K562 (cell line): ENCODE measurements around the gene SLC25A18. TPM values are rescaled to one million over a fixed set of nuclear protein-coding genes. Genes with fewer than 3 reads are reported as not detected.

Experiments
- ATAC-seq: fragments of 200-7000 bp; cut with Tn5 transposase; 3 replicates; pipeline ENCODE4 v1.9.1; 2020; ENCODE audit warnings: moderate library complexity
- BruUV-seq: library from RNA; stranded (reverse); fragments of 400-500 nt; replicated peaks from 2 replicates; lab custom pipeline; 2021; lab: Mats Ljungman, UMichigan
- CTCF ChIA-PET: fragments of 300-600 bp; formaldehyde crosslinking; extraction: SDS; loops from one replicate; lab custom pipeline; 2021; ENCODE audit warnings: low intra/inter-chr PET ratio; lab: Yijun Ruan, JAX
- POLR2A ChIA-PET: fragments of 300-600, 350-650 bp; sonication (Branson Sonifier 250); formaldehyde crosslinking; extraction: SDS; loops from one replicate; lab custom pipeline; 2021; ENCODE audit warnings: antibody characterized with exemption, inconsistent platforms; lab: Yijun Ruan, JAX
- DNase-seq, 4 experiments: peaks; one replicate each; pipeline versions ENCODE4 v3.0.0 to v3.0.0-alpha.2; 2011 to 2018; ENCODE audit warnings: low spot score in 3 of 4, mixed read lengths in 3 of 4; ENCODE audit errors: extremely low read depth in 1 of 4
- FAIRE-seq: peaks from 2 replicates; lab custom pipeline; 2011; peaks lifted over from hg19 to GRCh38; lab: Jason Lieb, UNC
- H2AFZ ChIP-seq: 2 replicates; pipeline ENCODE4 v1.6.0; 2011; ENCODE audit warnings: low read depth, low read length, control low read depth, inconsistent platforms
- H3K27ac ChIP-seq: fragments of 200-600 bp; 3 replicates; pipeline ENCODE4 v1.8.0; 2011; ENCODE audit warnings: low read depth, mild to moderate bottlenecking, control low read depth, inconsistent platforms, low read length, moderate library complexity, mixed read lengths; ENCODE audit errors: extremely low read depth
- H3K27me3 ChIP-seq, 2 experiments: fragments of 300-600 bp in 1 of 2; 2 replicates in 1 of 2; 3 replicates in 1 of 2; pipeline versions ENCODE4 v1.6.0 to v1.8.0; 2011; ENCODE audit warnings: inconsistent platforms in 2 of 2, low read length in 2 of 2, mild to moderate bottlenecking in 1 of 2, mixed read lengths in 1 of 2, moderate library complexity in 1 of 2; ENCODE audit not compliant: control insufficient read depth in 2 of 2, insufficient read depth in 2 of 2
- H3K36me3 ChIP-seq: fragments of 300-600 bp; 3 replicates; pipeline ENCODE4 v1.8.0; 2011; ENCODE audit warnings: mild to moderate bottlenecking, low read length, inconsistent platforms; ENCODE audit not compliant: control insufficient read depth, insufficient read depth
- H3K4me1 ChIP-seq, 2 experiments: fragments of 200-600 bp in 1 of 2; replicated peaks in 1 of 2; 2 replicates in 1 of 2; 3 replicates in 1 of 2; pipeline versions ENCODE4 v1.5.1 to v1.8.0; 2011; ENCODE audit warnings: inconsistent platforms in 2 of 2, low read length in 2 of 2, mild to moderate bottlenecking in 1 of 2, mixed read lengths in 1 of 2, moderate library complexity in 1 of 2; ENCODE audit not compliant: control insufficient read depth in 2 of 2, insufficient read depth in 2 of 2
- H3K4me2 ChIP-seq: 2 replicates; pipeline ENCODE4 v1.6.1; 2011; ENCODE audit warnings: low read length, control low read depth, inconsistent platforms, mixed read lengths; ENCODE audit not compliant: insufficient read depth
- H3K4me3 ChIP-seq: fragments of 200-600 bp; sonication (generic), shearing (Covaris generic); 2 replicates; pipeline ENCODE4 v1.5.1; 2016; ENCODE audit warnings: control low read depth, inconsistent platforms
- H3K79me2 ChIP-seq: fragments of 200-600 bp; 3 replicates; pipeline ENCODE4 v1.8.0; 2011; ENCODE audit warnings: low read length, inconsistent platforms; ENCODE audit not compliant: control insufficient read depth, insufficient read depth
- H3K9ac ChIP-seq, 2 experiments: 2 replicates each; pipeline versions ENCODE4 v1.6.0 to v1.6.1; 2011; ENCODE audit warnings: low read depth in 2 of 2, low read length in 2 of 2, control low read depth in 1 of 2, inconsistent platforms in 1 of 2, mild to moderate bottlenecking in 1 of 2, mixed read lengths in 1 of 2; ENCODE audit not compliant: insufficient read depth in 1 of 2
- H3K9me1 ChIP-seq: one replicate; pipeline ENCODE4 v1.6.0; 2011; ENCODE audit warnings: inconsistent platforms, mild to moderate bottlenecking, low read length, moderate library complexity; ENCODE audit not compliant: control insufficient read depth, insufficient read depth
- H3K9me3 ChIP-seq: replicated peaks from 2 replicates; pipeline ENCODE4 v1.5.1; 2011; ENCODE audit warnings: low read depth, low read length, inconsistent platforms; ENCODE audit not compliant: control insufficient read depth, insufficient read depth
- H4K20me1 ChIP-seq: replicated peaks from 2 replicates; pipeline ENCODE4 v1.6.1; 2011; ENCODE audit warnings: low read length, inconsistent platforms, mixed read lengths; ENCODE audit not compliant: control insufficient read depth, insufficient read depth
- CHD1 ChIP-seq: fragments of 200-600 bp; sonication (generic); IDR thresholded peaks from one replicate; pipeline ENCODE4 v1.6.1; 2012; ENCODE audit warnings: mild to moderate bottlenecking, moderate library complexity, low read length, inconsistent platforms
- CTCF ChIP-seq, 3 experiments: IDR thresholded peaks in 2 of 3; conservative IDR thresholded peaks in 1 of 3; 2 replicates each; pipeline ENCODE4 v1.5.1; 2011 to 2012; ENCODE audit warnings: low read length in 3 of 3, mild to moderate bottlenecking in 3 of 3, control low read depth in 2 of 3, improper control_type of control experiment in 1 of 3, inconsistent platforms in 1 of 3, low read depth in 1 of 3, mixed read lengths in 1 of 3, moderate library complexity in 1 of 3; ENCODE audit not compliant: insufficient read depth in 2 of 3
- FOXK2 ChIP-seq, 2 experiments: fragments of 450-650 bp; IDR thresholded peaks in 1 of 2; conservative IDR thresholded peaks in 1 of 2; 2 replicates each; pipeline ENCODE4 v1.6.1; 2016; ENCODE audit warnings: low read depth in 2 of 2, mild to moderate bottlenecking in 1 of 2
- FOXP1 ChIP-seq: sonication (generic); formaldehyde crosslinking; IDR thresholded peaks from 2 replicates; pipeline ENCODE4 v1.8.0; 2022; ENCODE audit warnings: mild to moderate bottlenecking, missing genetic modification reagents
- HMGXB4 ChIP-seq: sonication (generic); formaldehyde crosslinking; IDR thresholded peaks from 2 replicates; pipeline ENCODE4 v1.8.1; 2023; ENCODE audit warnings: mild to moderate bottlenecking, missing genetic modification reagents
- MXI1 ChIP-seq: IDR thresholded peaks from 2 replicates; pipeline ENCODE4 v1.6.1; 2011; ENCODE audit warnings: low read depth, mild to moderate bottlenecking, improper control_type of control experiment, low read length
- NFE2 ChIP-seq: IDR thresholded peaks from 2 replicates; pipeline ENCODE4 v1.6.1; 2014; ENCODE audit warnings: antibody characterized with exemption, low read depth
- RAD51 ChIP-seq: fragments of 450-650 bp; IDR thresholded peaks from 2 replicates; pipeline ENCODE4 v1.7.1; 2016; ENCODE audit warnings: low read depth, mild to moderate bottlenecking, borderline replicate concordance
- SREBF1 ChIP-seq: fragments of 150-350 bp; IDR thresholded peaks from 2 replicates; pipeline ENCODE4 v1.6.1; 2014; ENCODE audit warnings: antibody characterized with exemption, low read depth, low read length, borderline replicate concordance
- TBP ChIP-seq: optimal IDR thresholded peaks from 2 replicates; pipeline ENCODE3; 2011; ENCODE audit warnings: low read depth, low read length, improper control_type of control experiment
- ZBTB49 ChIP-seq: sonication (generic); formaldehyde crosslinking; IDR thresholded peaks from 2 replicates; pipeline ENCODE4 v1.8.0; 2022; ENCODE audit warnings: missing genetic modification reagents, mild to moderate bottlenecking, borderline replicate concordance
- ZNF174 ChIP-seq: fragments of 250-450 bp; sonication (Bioruptor Pico); IDR thresholded peaks from 2 replicates; pipeline ENCODE4 v1.4.0; 2020; ENCODE audit warnings: mild to moderate bottlenecking
- ZNF583 ChIP-seq: fragments of 250-450 bp; sonication (Bioruptor Pico); IDR thresholded peaks from 2 replicates; pipeline ENCODE4 v1.4.0; 2020
- ZNF644 ChIP-seq: fragments of 200-800 bp; sonication (Bioruptor generic); IDR thresholded peaks from 2 replicates; pipeline ENCODE4 v1.6.1; 2016; ENCODE audit warnings: low read depth, missing genetic modification characterization, missing compliant biosample characterization
- WGBS: fragments of 100-300 bp; shearing (Covaris generic); methylation state at CpG from one replicate; pipeline ENCODE4 v1.1.6; 2016; ENCODE audit warnings: low coverage, mixed read lengths; ENCODE audit not compliant: insufficient coverage; ENCODE audit errors: missing lambda C conversion rate; 5-methylcytosine and 5-hydroxymethylcytosine counted together
- in situ Hi-C: fragments of 300-500 bp; cut with MboI; formaldehyde crosslinking; loops from 4 replicates; pipeline ENCODE4 v1.15.0; 2018; ENCODE audit warnings: inconsistent platforms, mixed read lengths
- intact Hi-C: fragments of 100-400 bp; cut with micrococcal nuclease; formaldehyde crosslinking; loops from 2 replicates; pipeline ENCODE4 v1.14.2; 2022
- polyA plus RNA-seq, 8 experiments: library from polyadenylated mRNA; depleted of rRNA in 4 of 8; stranded (reverse) in 5 of 8; unstranded in 3 of 8; fragments of >200 nt; fragmentation: Nextera tagmentation in 2 of 8; fragmentation: Illumina TruSeq in 1 of 8; extraction: Ambion mirVana in 2 of 8; extraction: Trizol in 1 of 8; gene quantifications; 2 replicates each; pipeline versions ENCODE4 v1.2.1 to v1.2.3, GENCODE V29; 2011 to 2014; ENCODE audit warnings: inconsistent platforms in 1 of 8, missing spikeins in 1 of 8
- total RNA-seq, 7 experiments: library from RNA; depleted of rRNA in 6 of 7; stranded (reverse); fragments of >200 nt in 6 of 7; fragmentation: Illumina TruSeq in 2 of 7; extraction: Trizol in 2 of 7; gene quantifications; 2 replicates each; pipeline versions ENCODE4 v1.2.1 to v1.2.3, GENCODE V29; 2011 to 2021; ENCODE audit warnings: low replicate concordance in 1 of 7
- TF ChIP-seq, protein P1 (sequence below): fragments of 250-450 bp; sonication (Bioruptor Pico); IDR thresholded peaks from 2 replicates; pipeline ENCODE4 v1.9.0; 2021; ENCODE audit warnings: mild to moderate bottlenecking, inconsistent platforms

SLC25A18 gene
- total and polyA plus RNA-seq, 9 of the 15 experiments (the other 6 are each of a cell fraction or from before 2014, with no cell fraction given): 0.04 TPM; not detected in 8

DNA sequence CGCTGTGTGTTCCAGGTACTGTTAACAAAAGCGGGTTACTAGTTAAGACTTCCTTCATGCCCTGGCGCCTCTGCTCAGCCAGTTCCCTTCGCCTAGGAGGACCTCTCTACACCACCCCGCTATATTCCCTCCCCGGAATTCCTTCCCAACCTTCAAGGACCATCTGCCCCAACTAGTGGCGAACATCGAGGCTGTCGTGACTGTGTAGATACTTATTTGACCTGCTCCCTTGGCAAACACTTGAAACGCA is 74.8 kb downstream of the SLC25A18 start:
- peaks cover 19% of the 10 kb centered on the region for H3K36me3 ChIP-seq
- no peaks in the 10 kb centered on the region for H3K9me1 ChIP-seq
- H3K4me3 ChIP-seq: peak overlapping the region; percentile 90
- no peak for DNase-seq
- peak overlapping the region; percentile 99 to 100 for H3K9ac ChIP-seq
- H3K27ac ChIP-seq: peak overlapping the region; percentile 99
- no peaks in the 10 kb centered on the region for H3K9me3 ChIP-seq
- POLR2A ChIA-PET: interaction anchor here (1.8 kb wide), 1 partner anchor 20 kb away, joined by 4 read pairs; no protein-coding TSS in a partner anchor
- H4K20me1 ChIP-seq: no peaks in the 10 kb centered on the region
- no peak for FAIRE-seq
- peak; percentile 43 for ATAC-seq
- CTCF ChIA-PET: no interaction called here
- 3% methylated on average over 10 of the region's 10 CpGs for WGBS
- in situ Hi-C loops (no loop called here), intact Hi-C loops (loop anchor here (1.0 to 5.0 kb wide), 3 partner anchors 35 to 149 kb away; partner anchors contain the start of gene SLC25A18)
- H3K4me1 ChIP-seq: peaks cover 28 to 29% of the 10 kb centered on the region in 2 experiments
- TSS peak; percentile 89 for BruUV-seq
- peaks cover 53% of the 10 kb centered on the region for H3K79me2 ChIP-seq
- H3K27me3 ChIP-seq: no peaks in the 10 kb centered on the region
- H2AFZ ChIP-seq: peak overlapping the region; percentile 80
- H3K4me2 ChIP-seq: peak overlapping the region; percentile 99
- TF ChIP-seq SREBF1 (no peak), ZNF644 (tag) (no peak), RAD51 (no peak), FOXP1 (no peak), TBP (no peak), NFE2 (no peak), HMGXB4 (CRISPR knock-in tag) (no peak), CTCF (IDR thresholded peaks at IDR 0.05 in 2 of 3, conservative IDR thresholded peaks at IDR 0.05 in 1 of 3; ENCODE audit: insufficient read depth in 2 of 3, low read depth in 1 of 3, low read length in 3 of 3) (peak; percentile 18 to 25 (median 21); a peak in 3 of 6 replicates), MXI1 (no peak), ZBTB49 (CRISPR knock-in tag) (no peak), CHD1 (peak; percentile 20), FOXK2 (conservative IDR thresholded peaks at IDR 0.05 in 1 of 2, IDR thresholded peaks at IDR 0.05 in 1 of 2; ENCODE audit: low read depth in 2 of 2) (peak in 1 of 2 experiments; percentile 38; a peak in 1 of 4 replicates), ZNF174 (no peak), ZNF583 (CRISPR knock-in tag) (no peak)
- TF ChIP-seq, protein P1, sequence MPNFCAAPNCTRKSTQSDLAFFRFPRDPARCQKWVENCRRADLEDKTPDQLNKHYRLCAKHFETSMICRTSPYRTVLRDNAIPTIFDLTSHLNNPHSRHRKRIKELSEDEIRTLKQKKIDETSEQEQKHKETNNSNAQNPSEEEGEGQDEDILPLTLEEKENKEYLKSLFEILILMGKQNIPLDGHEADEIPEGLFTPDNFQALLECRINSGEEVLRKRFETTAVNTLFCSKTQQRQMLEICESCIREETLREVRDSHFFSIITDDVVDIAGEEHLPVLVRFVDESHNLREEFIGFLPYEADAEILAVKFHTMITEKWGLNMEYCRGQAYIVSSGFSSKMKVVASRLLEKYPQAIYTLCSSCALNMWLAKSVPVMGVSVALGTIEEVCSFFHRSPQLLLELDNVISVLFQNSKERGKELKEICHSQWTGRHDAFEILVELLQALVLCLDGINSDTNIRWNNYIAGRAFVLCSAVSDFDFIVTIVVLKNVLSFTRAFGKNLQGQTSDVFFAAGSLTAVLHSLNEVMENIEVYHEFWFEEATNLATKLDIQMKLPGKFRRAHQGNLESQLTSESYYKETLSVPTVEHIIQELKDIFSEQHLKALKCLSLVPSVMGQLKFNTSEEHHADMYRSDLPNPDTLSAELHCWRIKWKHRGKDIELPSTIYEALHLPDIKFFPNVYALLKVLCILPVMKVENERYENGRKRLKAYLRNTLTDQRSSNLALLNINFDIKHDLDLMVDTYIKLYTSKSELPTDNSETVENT (CRISPR knock-in tag): no peak
